ENCODE results near the gene FAM24B.
"Not testable (repeated sequence)": the region's sequence is repeated elsewhere in the genome, so short reads cannot be mapped to it uniquely, and the experiment has no call there.

Gene FAM24B

GRCh38 chr10:122879339-122880273 lies at the start of gene FAM24B:
Gene FAM24B (minus strand): TSS chr10:122879581. CDS start chr10:122850515, 29,066 bp downstream.
- DNase-seq (ENCODE audit: low read depth in 2 of 2): peak; percentile 97

- DNase-seq (ENCODE audit: low read depth in 2 of 2): no peak
These were observed 36.3 kb upstream of the FAM24B start for GRCh38 chr10:122915700-122916099.

- peak; percentile 12 to 18 for DNase-seq (ENCODE audit: low read depth in 2 of 2)
These were observed 32.6 kb upstream of the FAM24B start for GRCh38 chr10:122911889-122912484.

- DNase-seq (ENCODE audit: low read depth in 2 of 2): no peak
These were observed 30.9 kb upstream of the FAM24B start, which contains the start of gene FAM24A for GRCh38 chr10:122910310-122910709. Gene FAM24A (plus strand): TSS chr10:122910610. CDS start chr10:122911635, 1,025 bp downstream.

GRCh38 chr10:122903861-122904260 lies 24.5 kb upstream of the FAM24B start:
- not testable (repeated sequence) for DNase-seq (ENCODE audit: low read depth in 2 of 2)

DNA sequence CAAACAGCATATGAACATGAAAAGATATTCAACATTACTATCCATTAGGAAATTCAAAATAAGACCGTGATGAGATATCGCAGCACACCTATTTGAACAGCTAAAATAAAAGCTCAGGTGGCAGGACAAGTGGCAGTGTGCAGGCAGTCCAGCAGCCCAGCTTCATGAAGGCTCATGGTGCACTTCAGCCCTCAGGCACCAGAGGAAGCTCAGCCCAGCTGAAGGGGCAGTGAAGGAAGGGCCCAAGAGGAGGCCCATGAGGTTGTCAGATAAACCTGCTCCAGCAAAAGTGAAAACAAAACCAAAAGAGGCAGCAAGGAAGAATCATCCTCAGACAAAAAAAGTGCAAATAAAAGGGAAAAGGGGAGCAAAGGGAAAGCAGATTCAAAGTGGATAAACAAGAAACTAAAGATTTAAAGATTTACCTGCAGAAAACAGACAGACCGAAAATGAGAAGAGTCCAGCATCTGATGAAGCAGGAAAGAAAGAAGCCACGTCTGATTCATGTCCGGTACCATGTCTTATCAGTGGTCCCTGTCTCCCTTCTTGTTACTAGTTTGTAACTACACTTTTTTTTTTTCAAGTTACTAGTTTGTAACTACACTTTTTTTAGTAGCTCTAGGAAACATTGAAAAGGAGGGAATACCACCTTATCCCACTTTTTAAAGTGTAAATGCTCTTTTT lies 15.0 kb upstream of the FAM24B start:
- no peak for DNase-seq (ENCODE audit: low read depth in 2 of 2)

DNA sequence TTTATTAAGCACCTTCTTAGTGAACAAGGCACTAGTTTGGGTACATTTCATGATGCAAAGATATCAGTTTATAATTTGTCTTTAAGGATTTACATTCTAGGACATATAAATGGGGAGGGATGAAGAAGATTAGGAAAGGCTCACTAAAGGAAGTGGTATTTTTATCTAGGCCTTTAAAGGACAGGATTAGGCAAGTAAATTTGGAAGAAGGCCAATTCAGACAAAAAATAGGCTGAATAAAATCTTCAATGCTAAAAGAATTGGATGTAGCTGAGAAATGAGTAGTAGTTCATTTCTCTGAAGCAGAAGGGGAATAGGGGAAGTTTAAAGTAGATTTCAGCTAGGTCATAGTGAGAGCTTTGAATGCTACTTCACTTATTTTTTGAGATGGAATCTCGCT lies 4.8 kb upstream of the FAM24B start:
- no peak for DNase-seq (ENCODE audit: low read depth in 2 of 2)

GRCh38 chr10:122882766-122883165 lies 3.4 kb upstream of the FAM24B start:
- no peak for DNase-seq (ENCODE audit: low read depth in 2 of 2)

GRCh38 chr10:122878799-122879338 lies 512 bp downstream of the FAM24B start:
- no peak for DNase-seq (ENCODE audit: low read depth in 2 of 2)

DNA sequence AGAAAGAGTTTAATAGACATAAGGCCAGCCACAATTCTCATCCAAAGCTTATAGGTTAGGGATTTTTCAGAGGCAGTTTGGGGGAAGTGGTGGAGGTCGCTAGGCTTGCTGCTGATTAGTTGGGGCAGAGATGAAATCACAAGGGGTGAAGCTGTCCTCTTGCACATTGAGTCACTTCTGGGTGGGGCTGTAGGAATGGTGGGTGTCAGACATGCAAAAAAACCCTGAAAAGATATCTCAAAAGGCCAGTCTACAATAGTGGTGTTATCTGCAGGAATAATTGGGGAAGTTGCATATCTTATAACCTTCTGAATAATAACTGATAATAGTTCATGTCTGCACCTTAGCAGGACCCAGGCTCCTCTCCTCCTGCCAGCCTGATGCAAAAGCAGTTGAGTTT lies 2.1 kb downstream of the FAM24B start:
- no peak for DNase-seq (ENCODE audit: low read depth in 2 of 2)

DNA sequence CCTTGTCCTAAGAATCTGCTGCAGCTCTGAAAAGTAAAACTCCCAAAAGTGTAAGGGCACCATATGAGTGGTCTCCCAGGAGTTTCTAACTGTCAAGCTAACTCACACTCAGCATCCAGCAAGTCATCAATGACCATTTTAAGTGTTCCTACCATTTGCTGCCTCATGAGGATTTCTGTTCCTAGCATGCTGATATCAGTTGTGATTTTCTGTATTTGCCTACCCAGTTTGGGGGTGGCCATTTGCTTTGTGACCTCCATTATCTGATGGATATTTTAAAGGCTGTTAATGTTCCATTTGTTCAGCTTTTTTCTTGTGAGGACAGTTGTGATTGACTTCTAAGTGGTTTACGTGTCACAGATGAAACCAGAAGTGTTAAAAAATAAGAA lies 2.9 kb downstream of the FAM24B start:
- DNase-seq (ENCODE audit: low read depth in 2 of 2): no peak

DNA sequence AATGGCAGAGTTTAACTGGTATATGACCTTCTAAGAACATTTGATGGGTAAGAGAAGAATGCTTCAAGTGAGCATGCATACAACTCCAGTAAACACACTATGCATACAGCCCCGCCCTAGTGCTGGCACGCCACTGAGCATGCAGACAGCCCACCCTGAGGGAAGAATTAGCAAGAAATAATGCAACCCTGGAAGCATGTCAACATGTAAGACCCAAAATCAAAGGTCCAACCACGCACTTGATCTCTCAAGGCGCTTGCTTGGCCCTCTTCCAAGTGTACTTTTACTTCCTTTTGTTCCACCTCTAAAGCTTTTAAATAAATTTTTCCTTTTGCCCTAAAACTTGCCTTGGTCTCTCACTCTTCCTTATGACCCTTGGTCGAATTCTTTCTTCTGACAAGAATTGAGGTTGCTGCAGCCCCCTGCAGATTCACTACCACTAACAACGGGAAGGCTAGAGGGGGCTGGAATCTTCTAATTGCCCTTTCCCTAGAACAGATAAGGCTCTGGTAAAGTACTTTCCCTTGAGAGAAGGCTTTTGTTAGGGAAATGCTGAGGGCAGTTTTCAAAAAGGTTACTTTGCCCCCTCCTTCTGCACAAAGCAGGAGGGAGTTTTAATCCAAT lies 3.4 kb downstream of the FAM24B start:
- no peak for DNase-seq (ENCODE audit: low read depth in 2 of 2)

DNA sequence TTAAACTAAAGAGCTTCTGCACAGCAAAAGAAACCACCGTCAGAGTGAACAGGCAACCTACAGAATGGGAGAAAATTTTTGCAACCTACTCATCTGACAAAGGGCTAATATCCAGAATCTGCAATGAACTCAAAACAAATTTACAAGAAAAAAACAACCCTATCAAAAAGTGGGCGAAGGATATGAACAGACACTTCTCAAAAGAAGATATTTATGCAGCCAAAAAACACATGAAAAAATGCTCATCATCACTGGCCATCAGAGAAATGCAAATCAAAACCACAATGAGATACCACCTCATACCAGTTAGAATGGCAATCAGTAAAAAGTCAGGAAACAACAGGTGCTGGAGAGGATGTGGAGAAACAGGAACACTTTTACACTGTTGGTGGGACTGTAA lies 7.4 kb downstream of the FAM24B start:
- not testable (repeated sequence) for DNase-seq (ENCODE audit: low read depth in 2 of 2)

DNA sequence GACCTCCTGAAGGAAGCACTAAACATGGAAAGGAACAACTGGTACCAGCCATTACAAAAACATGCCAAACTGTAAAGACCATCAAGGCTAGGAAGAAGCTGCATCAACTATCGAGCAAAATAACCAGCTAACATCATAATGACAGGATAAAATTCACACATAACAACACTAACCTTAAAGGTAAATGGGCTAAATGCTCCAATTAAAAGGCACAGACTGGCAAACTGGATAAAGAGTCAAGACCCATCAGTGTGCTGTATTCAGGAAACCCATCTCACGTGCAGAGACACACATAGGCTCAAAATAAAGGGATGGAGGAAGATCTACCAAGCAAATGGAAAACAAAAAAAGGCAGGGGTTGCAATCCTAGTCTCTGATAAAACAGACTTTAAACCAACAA lies 10.6 kb downstream of the FAM24B start:
- DNase-seq (ENCODE audit: low read depth in 2 of 2): not testable (repeated sequence)

DNA sequence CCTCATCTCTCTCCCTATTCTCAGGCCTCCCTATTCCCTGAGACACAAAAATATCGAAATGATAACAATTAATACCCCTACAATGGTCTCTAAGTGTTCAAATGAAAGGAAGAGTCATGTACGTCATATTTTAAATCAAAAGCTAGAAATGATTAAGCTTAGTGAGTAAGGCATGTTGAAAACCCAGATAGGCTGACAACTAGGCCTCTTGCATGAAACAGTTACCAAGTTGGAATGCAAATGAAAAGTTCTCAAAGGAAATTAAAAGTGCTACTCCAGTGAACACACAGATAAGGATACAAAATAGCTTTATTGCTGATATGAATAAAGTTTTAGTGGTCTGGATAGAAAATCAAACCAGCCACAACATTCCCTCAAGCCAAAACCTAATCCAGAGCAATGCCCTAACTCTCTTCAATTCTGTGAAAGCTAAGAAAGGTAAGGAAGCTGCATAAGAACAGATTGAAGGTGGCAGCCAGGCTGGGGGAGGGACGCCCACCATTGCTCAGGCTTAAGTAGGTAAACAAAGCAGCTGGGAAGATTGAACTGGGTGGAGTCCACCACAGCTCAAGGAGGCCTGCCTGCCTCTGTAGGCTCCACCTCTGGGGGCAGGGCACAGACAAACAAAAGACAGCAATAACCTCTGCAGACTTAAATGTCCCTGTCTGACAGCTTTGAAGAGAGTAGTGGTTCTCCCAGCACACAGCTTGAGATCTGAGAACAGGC lies 12.5 kb downstream of the FAM24B start:
- not testable (repeated sequence) for DNase-seq (ENCODE audit: low read depth in 2 of 2)

DNA sequence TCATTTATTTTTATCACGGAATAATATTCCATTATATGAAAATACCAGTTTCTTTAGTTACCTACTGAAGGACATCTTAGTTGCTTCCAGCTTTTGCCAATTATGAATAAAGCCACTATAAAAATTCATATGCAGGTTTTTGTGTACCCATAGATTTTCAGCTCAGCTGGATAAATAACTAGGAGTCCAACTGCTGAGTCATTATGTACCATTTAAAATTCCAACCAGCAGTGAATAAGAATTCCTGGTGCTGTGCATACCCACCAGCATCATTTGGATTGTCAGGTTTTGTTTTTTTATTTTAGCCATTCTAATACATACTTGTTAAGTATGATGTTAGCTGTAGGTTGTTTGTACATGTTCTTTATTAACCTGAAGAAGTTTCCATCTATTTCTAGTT lies 14.5 kb downstream of the FAM24B start:
- no peak for DNase-seq (ENCODE audit: low read depth in 2 of 2)

- DNase-seq (ENCODE audit: low read depth in 2 of 2): no peak
These were observed 15.2 kb downstream of the FAM24B start for GRCh38 chr10:122864194-122864592.

- DNase-seq (ENCODE audit: low read depth in 2 of 2): no peak
These were observed 15.9 kb downstream of the FAM24B start for GRCh38 chr10:122863216-122864193.

- DNase-seq (ENCODE audit: low read depth in 2 of 2): no peak
These were observed 17.6 kb downstream of the FAM24B start for GRCh38 chr10:122861711-122862161.

DNA sequence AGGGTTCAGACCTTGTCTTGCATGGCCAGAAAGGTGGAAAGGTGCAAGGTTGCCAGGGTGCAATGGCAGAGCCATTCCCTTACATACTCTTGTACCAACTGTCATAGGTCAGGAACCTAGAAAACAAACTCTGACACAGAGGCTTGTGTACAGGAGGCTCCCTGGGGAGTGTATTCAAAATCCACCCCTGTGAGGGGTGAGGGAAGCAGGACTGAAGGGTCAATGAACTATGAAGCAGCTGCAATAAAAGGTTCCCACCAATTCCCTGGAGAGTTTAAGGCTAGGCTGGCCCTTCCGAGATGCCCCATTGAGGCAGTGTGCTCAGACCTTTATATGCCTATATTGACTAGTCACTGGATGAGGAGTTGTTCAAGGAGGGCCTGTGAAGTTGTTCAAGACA lies 19.9 kb downstream of the FAM24B start:
- no peak for DNase-seq (ENCODE audit: low read depth in 2 of 2)

All from fibroblast of skin of left quadriceps (primary cell).